Breast epithelium (tissue), 3 donors: Measurements from ENCODE around the gene ANKRD44.

Experiments used
- POLR2AphosphoS5 ChIP-seq, 3 donors: sonication (generic); formaldehyde crosslinking; IDR thresholded peaks; one replicate each; pipeline ENCODE4 v1.6.1; 2017; ENCODE audit warnings: antibody characterized with exemption in 3 of 3
- TF ChIP-seq, protein P1 (sequence below), 3 donors: fragments of 450-650 bp; IDR thresholded peaks; one replicate each; pipeline ENCODE4 v1.5.1; 2016 to 2017; ENCODE audit warnings: antibody characterized with exemption in 3 of 3, mild to moderate bottlenecking in 3 of 3, moderate library complexity in 3 of 3

DNA sequence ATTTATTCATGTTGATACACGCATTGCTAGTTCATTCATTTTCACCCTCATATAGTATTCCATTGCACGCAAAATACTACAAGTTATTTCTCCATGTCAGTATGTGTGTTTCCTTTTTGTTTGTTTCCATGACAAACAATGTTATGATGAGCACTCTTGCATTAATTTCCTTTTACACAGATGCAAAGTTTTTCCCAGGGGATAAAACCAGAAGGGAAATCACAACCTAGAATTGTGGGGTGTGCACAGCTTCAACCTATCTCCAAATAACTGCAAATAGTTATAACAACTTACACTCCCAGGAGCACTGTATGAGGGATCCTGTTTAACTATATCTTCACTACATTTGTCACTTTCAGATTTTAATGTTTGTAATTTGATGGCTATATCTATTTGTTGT is 87.1 kb downstream of the ANKRD44 start:
- TF ChIP-seq, protein P1, sequence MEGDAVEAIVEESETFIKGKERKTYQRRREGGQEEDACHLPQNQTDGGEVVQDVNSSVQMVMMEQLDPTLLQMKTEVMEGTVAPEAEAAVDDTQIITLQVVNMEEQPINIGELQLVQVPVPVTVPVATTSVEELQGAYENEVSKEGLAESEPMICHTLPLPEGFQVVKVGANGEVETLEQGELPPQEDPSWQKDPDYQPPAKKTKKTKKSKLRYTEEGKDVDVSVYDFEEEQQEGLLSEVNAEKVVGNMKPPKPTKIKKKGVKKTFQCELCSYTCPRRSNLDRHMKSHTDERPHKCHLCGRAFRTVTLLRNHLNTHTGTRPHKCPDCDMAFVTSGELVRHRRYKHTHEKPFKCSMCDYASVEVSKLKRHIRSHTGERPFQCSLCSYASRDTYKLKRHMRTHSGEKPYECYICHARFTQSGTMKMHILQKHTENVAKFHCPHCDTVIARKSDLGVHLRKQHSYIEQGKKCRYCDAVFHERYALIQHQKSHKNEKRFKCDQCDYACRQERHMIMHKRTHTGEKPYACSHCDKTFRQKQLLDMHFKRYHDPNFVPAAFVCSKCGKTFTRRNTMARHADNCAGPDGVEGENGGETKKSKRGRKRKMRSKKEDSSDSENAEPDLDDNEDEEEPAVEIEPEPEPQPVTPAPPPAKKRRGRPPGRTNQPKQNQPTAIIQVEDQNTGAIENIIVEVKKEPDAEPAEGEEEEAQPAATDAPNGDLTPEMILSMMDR (IDR thresholded peaks at IDR 0.05), result no peak
- TF ChIP-seq POLR2AphosphoS5 (IDR thresholded peaks at IDR 0.05), result no peak
